Measurements from ENCODE around the gene CCN2. TPM values are rescaled to one million over a fixed set of nuclear protein-coding genes. Genes with fewer than 3 reads are reported as not detected.

CCN2 gene
- total RNA-seq, 1 donor from 2014 or later = 1,253 TPM

DNA sequence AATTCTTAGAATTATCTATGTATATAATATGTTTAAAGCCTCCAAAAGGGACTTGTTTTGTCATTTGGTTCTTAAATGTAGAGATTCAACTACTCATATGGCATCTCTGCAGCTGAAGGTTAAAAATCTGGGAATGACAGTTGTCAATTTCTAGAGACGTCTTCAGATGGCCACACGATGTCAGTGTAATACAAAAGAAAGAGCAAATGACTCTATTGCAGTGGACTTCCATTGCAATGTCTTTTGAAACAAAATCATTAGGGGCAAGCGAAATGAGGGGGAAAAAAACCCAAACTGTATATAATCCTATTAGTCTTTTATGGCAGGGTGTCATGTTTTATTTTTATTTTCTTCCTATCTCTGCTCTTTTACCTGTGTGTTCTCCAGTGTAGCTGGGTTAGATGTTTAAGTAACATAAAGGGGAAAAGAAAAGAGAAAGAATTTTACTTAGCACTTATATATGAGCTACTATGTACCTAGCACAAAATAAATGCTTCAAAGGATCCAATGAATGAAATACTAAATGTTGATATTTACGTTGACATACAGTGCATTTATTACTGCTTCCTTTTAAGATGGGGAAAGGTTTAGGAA, 26.2 kb downstream of the CCN2 start:
- FAIRE-seq (no peak), DNase-seq (ENCODE audit: low read depth) (peak; percentile 26)
- H4K20me1 ChIP-seq (ENCODE audit: insufficient read depth, low read length) = no peaks in the 10 kb centered on the region
- no peak overlapping the region for H3K9ac ChIP-seq (ENCODE audit: low read length)
- H3K4me3 ChIP-seq (ENCODE audit: insufficient read depth, low read depth, low read length) = no peak overlapping the region
- TF ChIP-seq, protein P1, sequence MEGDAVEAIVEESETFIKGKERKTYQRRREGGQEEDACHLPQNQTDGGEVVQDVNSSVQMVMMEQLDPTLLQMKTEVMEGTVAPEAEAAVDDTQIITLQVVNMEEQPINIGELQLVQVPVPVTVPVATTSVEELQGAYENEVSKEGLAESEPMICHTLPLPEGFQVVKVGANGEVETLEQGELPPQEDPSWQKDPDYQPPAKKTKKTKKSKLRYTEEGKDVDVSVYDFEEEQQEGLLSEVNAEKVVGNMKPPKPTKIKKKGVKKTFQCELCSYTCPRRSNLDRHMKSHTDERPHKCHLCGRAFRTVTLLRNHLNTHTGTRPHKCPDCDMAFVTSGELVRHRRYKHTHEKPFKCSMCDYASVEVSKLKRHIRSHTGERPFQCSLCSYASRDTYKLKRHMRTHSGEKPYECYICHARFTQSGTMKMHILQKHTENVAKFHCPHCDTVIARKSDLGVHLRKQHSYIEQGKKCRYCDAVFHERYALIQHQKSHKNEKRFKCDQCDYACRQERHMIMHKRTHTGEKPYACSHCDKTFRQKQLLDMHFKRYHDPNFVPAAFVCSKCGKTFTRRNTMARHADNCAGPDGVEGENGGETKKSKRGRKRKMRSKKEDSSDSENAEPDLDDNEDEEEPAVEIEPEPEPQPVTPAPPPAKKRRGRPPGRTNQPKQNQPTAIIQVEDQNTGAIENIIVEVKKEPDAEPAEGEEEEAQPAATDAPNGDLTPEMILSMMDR (IDR thresholded peaks at IDR 0.05; ENCODE audit: insufficient read depth, low read depth, low read length) = peak; percentile 58
- no peak for TF ChIP-seq EZH2 (IDR thresholded peaks at IDR 0.05; ENCODE audit: insufficient read depth, low read length)
- H3K27ac ChIP-seq (ENCODE audit: low read depth, low read length) = no peak overlapping the region
- Mint-ChIP-seq H3K27me3 (ENCODE audit: low read depth, unreplicated experiment) (no peaks in the 10 kb centered on the region), H3K36me3 (ENCODE audit: low read depth, unreplicated experiment) (no peaks in the 10 kb centered on the region), H3K27ac (ENCODE audit: unreplicated experiment) (no peak overlapping the region), H3K4me3 (ENCODE audit: unreplicated experiment) (no peak overlapping the region), H3K4me1 (ENCODE audit: low read depth, unreplicated experiment) (no peaks in the 10 kb centered on the region), H3K9me3 (ENCODE audit: unreplicated experiment) (peaks cover 7% of the 10 kb centered on the region)
- H3K36me3 ChIP-seq (ENCODE audit: insufficient read depth, low read length) = no peaks in the 10 kb centered on the region
- peaks cover 5% of the 10 kb centered on the region for H3K4me1 ChIP-seq (ENCODE audit: insufficient read depth, low read length)
- H3K27me3 ChIP-seq (ENCODE audit: insufficient read depth, low read length) = no peaks in the 10 kb centered on the region
- no peaks in the 10 kb centered on the region for H3K9me3 ChIP-seq (ENCODE audit: insufficient read depth, low read depth, low read length)
- H3K4me2 ChIP-seq (ENCODE audit: low read length) = no peak overlapping the region
- no peaks in the 10 kb centered on the region for H3K79me2 ChIP-seq (ENCODE audit: insufficient read depth, low read length)
- no peak overlapping the region for H2AFZ ChIP-seq (ENCODE audit: low read depth, low read length)

DNA sequence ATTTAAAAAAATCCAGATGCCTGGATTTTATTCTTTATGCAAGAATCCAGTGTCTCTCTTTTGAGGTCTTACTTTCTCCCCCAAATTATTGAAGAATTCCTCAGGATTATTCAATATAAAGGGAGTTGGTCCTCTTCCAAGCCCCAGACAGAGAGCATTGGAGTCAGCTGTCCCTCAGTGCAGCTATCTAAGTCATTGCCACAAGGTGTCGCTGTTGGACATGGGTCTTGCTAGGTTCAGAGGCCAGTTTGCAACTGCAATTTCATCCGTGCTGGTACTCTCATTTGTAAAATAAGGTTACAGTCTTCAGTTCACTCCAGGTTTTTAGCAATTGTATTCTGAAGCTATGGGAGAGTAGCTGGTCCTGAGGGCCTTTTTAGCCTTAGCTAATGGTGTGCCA, 27.8 kb downstream of the CCN2 start:
- no peak overlapping the region for H3K27ac ChIP-seq (ENCODE audit: low read depth, low read length)
- peak; percentile 32 for DNase-seq (ENCODE audit: low read depth)
- H3K36me3 Mint-ChIP-seq (ENCODE audit: low read depth, unreplicated experiment) = no peaks in the 10 kb centered on the region

DNA sequence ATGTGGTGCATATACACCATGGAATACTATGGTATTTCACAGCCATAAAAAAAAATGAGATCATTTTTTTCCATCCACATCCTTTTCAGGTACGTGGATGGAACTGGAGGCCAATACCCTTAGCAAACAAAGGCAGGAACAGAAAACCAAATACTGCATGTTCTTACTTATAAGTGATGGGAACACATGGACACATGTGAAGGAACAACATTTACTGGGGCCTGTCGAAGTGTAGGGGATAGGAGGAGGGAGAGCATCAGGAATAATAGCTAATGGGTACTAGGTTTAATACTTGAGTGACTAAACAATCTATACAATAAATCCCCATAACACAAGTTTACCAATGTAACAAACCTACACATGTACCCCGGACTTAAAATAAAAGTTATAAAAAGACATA, 30.5 kb downstream of the CCN2 start:
- H3K36me3 ChIP-seq (ENCODE audit: insufficient read depth, low read length) = no peaks in the 10 kb centered on the region
- no peak overlapping the region for H3K27ac ChIP-seq (ENCODE audit: low read depth, low read length)
- Mint-ChIP-seq H3K27ac (ENCODE audit: unreplicated experiment) (no peak overlapping the region), H3K4me1 (ENCODE audit: low read depth, unreplicated experiment) (peaks cover 14% of the 10 kb centered on the region), H3K27me3 (ENCODE audit: low read depth, unreplicated experiment) (no peaks in the 10 kb centered on the region), H3K36me3 (ENCODE audit: low read depth, unreplicated experiment) (no peaks in the 10 kb centered on the region), H3K4me3 (ENCODE audit: unreplicated experiment) (no peak overlapping the region), H3K9me3 (ENCODE audit: unreplicated experiment) (peaks cover 10% of the 10 kb centered on the region)
- no peaks in the 10 kb centered on the region for H3K9me3 ChIP-seq (ENCODE audit: insufficient read depth, low read depth, low read length)
- H3K4me3 ChIP-seq (ENCODE audit: insufficient read depth, low read depth, low read length) = no peak overlapping the region
- no peaks in the 10 kb centered on the region for H3K79me2 ChIP-seq (ENCODE audit: insufficient read depth, low read length)
- H3K4me1 ChIP-seq (ENCODE audit: insufficient read depth, low read length) = peaks cover 7% of the 10 kb centered on the region
- no peaks in the 10 kb centered on the region for H3K27me3 ChIP-seq (ENCODE audit: insufficient read depth, low read length)
- H3K9ac ChIP-seq (ENCODE audit: low read length) = no peak overlapping the region
- DNase-seq (ENCODE audit: low read depth) (no peak), FAIRE-seq (no peak)
- H3K4me2 ChIP-seq (ENCODE audit: low read length) = no peak overlapping the region
- H4K20me1 ChIP-seq (ENCODE audit: insufficient read depth, low read length) = no peaks in the 10 kb centered on the region
- H2AFZ ChIP-seq (ENCODE audit: low read depth, low read length) = no peak overlapping the region
- TF ChIP-seq, protein P1 (IDR thresholded peaks at IDR 0.05; ENCODE audit: insufficient read depth, low read depth, low read length) = no peak
- no peak for TF ChIP-seq EZH2 (IDR thresholded peaks at IDR 0.05; ENCODE audit: insufficient read depth, low read length)

More for the DNA sequence above, 27.8 kb downstream of the CCN2 start:
- H3K4me1 ChIP-seq (ENCODE audit: insufficient read depth, low read length) = peaks cover 5% of the 10 kb centered on the region
- no peaks in the 10 kb centered on the region for H4K20me1 ChIP-seq (ENCODE audit: insufficient read depth, low read length)
- peak; percentile 26 for FAIRE-seq
- no peak overlapping the region for H3K9ac ChIP-seq (ENCODE audit: low read length)
- Mint-ChIP-seq H3K4me3 (ENCODE audit: unreplicated experiment) (no peak overlapping the region), H3K27me3 (ENCODE audit: low read depth, unreplicated experiment) (no peaks in the 10 kb centered on the region), H3K4me1 (ENCODE audit: low read depth, unreplicated experiment) (no peaks in the 10 kb centered on the region), H3K9me3 (ENCODE audit: unreplicated experiment) (peaks cover 10% of the 10 kb centered on the region), H3K27ac (ENCODE audit: unreplicated experiment) (no peak overlapping the region)
- no peaks in the 10 kb centered on the region for H3K36me3 ChIP-seq (ENCODE audit: insufficient read depth, low read length)
- no peaks in the 10 kb centered on the region for H3K79me2 ChIP-seq (ENCODE audit: insufficient read depth, low read length)
- H3K27me3 ChIP-seq (ENCODE audit: insufficient read depth, low read length) = no peaks in the 10 kb centered on the region
- no peak overlapping the region for H2AFZ ChIP-seq (ENCODE audit: low read depth, low read length)
- H3K9me3 ChIP-seq (ENCODE audit: insufficient read depth, low read depth, low read length) = no peaks in the 10 kb centered on the region
- H3K4me3 ChIP-seq (ENCODE audit: insufficient read depth, low read depth, low read length) = no peak overlapping the region
- no peak for TF ChIP-seq EZH2 (IDR thresholded peaks at IDR 0.05; ENCODE audit: insufficient read depth, low read length)
- TF ChIP-seq, protein P1 (IDR thresholded peaks at IDR 0.05; ENCODE audit: insufficient read depth, low read depth, low read length) = peak; percentile 61
- no peak overlapping the region for H3K4me2 ChIP-seq (ENCODE audit: low read length)
